GM12878 (cell line): ENCODE data around the gene TPM4. TPM values are rescaled to one million over a fixed set of nuclear protein-coding genes. Genes with fewer than 3 reads are reported as not detected.

Experiments
- ATF2 ChIP-seq: IDR thresholded peaks from 2 replicates; pipeline ENCODE4 v1.6.1; 2012; ENCODE audit warnings: low read length, inconsistent platforms
- ATF3 ChIP-seq: IDR thresholded peaks from 2 replicates; pipeline ENCODE4 v1.6.1; 2011; ENCODE audit warnings: low read depth, mild to moderate bottlenecking, low read length, moderate library complexity, borderline replicate concordance; ENCODE audit errors: extremely low read depth
- BACH1 ChIP-seq: fragments of 450-650 bp; IDR thresholded peaks from 2 replicates; pipeline ENCODE4 v1.6.1; 2017; ENCODE audit warnings: mild to moderate bottlenecking, borderline replicate concordance
- CEBPB ChIP-seq, 2 experiments: fragments of 150-350 bp in 1 of 2; IDR thresholded peaks; 2 replicates each; pipeline ENCODE4 v1.6.1; 2012 to 2014; ENCODE audit warnings: low read depth in 2 of 2, low read length in 2 of 2, borderline replicate concordance in 1 of 2, inconsistent platforms in 1 of 2
- CUX1 ChIP-seq: IDR thresholded peaks from 2 replicates; pipeline ENCODE4 v1.6.1; 2012; ENCODE audit warnings: improper control_type of control experiment, low read depth, low read length; ENCODE audit not compliant: insufficient replicate concordance
- FOS ChIP-seq: IDR thresholded peaks from 3 replicates; pipeline ENCODE4 v1.6.1; 2011; ENCODE audit warnings: borderline replicate concordance; ENCODE audit not compliant: insufficient read length; ENCODE audit errors: extremely low read depth
- NFXL1 ChIP-seq: fragments of 450-650 bp; IDR thresholded peaks from 2 replicates; pipeline ENCODE4 v1.6.1; 2017; ENCODE audit warnings: antibody characterized with exemption, mild to moderate bottlenecking, borderline replicate concordance
- NRF1 ChIP-seq: conservative IDR thresholded peaks from 2 replicates; pipeline ENCODE4 v1.6.1; 2011; ENCODE audit warnings: mild to moderate bottlenecking, low read depth, low read length, improper control_type of control experiment
- PML ChIP-seq: IDR thresholded peaks from 2 replicates; pipeline ENCODE4 v1.6.1; 2012; ENCODE audit warnings: low read length, inconsistent platforms
- RAD21 ChIP-seq: IDR thresholded peaks from 2 replicates; pipeline ENCODE4 v1.6.1; 2011; ENCODE audit warnings: mild to moderate bottlenecking, low read depth, low read length, moderate library complexity; ENCODE audit not compliant: insufficient read depth
- SKIL ChIP-seq: fragments of 450-650 bp; IDR thresholded peaks from 2 replicates; pipeline ENCODE4 v1.6.1; 2017; ENCODE audit warnings: mild to moderate bottlenecking, low read depth, inconsistent platforms; ENCODE audit not compliant: poor library complexity, severe bottlenecking
- SRF ChIP-seq, 2 experiments: IDR thresholded peaks; 2 replicates each; pipeline ENCODE4 v1.6.1; 2011; ENCODE audit warnings: low read depth in 2 of 2, low read length in 2 of 2, mild to moderate bottlenecking in 1 of 2, moderate library complexity in 1 of 2
- WRNIP1 ChIP-seq: IDR thresholded peaks from 2 replicates; pipeline ENCODE4 v1.6.1; 2011; ENCODE audit warnings: low read depth, low read length, improper control_type of control experiment, borderline replicate concordance
- ZBED1 ChIP-seq: IDR thresholded peaks from 2 replicates; pipeline ENCODE4 v1.6.1; 2016; ENCODE audit warnings: borderline replicate concordance
- ZBTB33 ChIP-seq: fragments of 450-650 bp; IDR thresholded peaks from 2 replicates; pipeline ENCODE4 v1.6.1; 2017; ENCODE audit warnings: mild to moderate bottlenecking
- ZNF622 ChIP-seq: fragments of 450-650 bp; IDR thresholded peaks from 2 replicates; pipeline ENCODE4 v1.6.1; 2017; ENCODE audit warnings: mild to moderate bottlenecking, inconsistent platforms
- ZSCAN29 ChIP-seq: fragments of 450-650 bp; IDR thresholded peaks from 2 replicates; pipeline ENCODE4 v1.6.1; 2017; ENCODE audit warnings: mild to moderate bottlenecking, moderate library complexity
- polyA plus RNA-seq, 11 experiments: library from polyadenylated mRNA; depleted of rRNA in 4 of 11; unstranded in 6 of 11; stranded (reverse) in 5 of 11; fragments of >200 nt; fragmentation: Nextera tagmentation in 4 of 11; fragmentation: Illumina TruSeq in 1 of 11; extraction: Ambion mirVana in 4 of 11; extraction: Trizol in 1 of 11; gene quantifications; 1 replicate in 1 of 11; 2 replicates in 10 of 11; pipeline versions ENCODE4 v1.2.1 to v1.2.3, GENCODE V29; 2011 to 2016; ENCODE audit warnings: inconsistent platforms in 2 of 11, missing spikeins in 2 of 11, low read depth in 1 of 11
- total RNA-seq, 4 experiments: library from RNA; depleted of rRNA in 3 of 4; stranded (reverse); fragments of >200 nt in 3 of 4; fragmentation: Illumina TruSeq in 1 of 4; extraction: Trizol in 1 of 4; gene quantifications; 2 replicates each; pipeline versions ENCODE4 v1.2.1 to v1.2.3, GENCODE V29; 2013 to 2021

Gene TPM4
- total and polyA plus RNA-seq, 10 of the 15 experiments (the other 5 are each of a cell fraction or from before 2014, with no cell fraction given): 183 to 620 (median 407) TPM

- no peak for TF ChIP-seq ATF2
- TF ChIP-seq SKIL: no peak
- TF ChIP-seq FOS: no peak
- no peak for TF ChIP-seq SRF (IDR thresholded peaks at IDR 0.05; ENCODE audit: low read depth in 2 of 2, low read length in 2 of 2)
- TF ChIP-seq ZSCAN29: no peak
- 0 out of 2 replicates have a peak, but pooled peaks have one; percentile 69 for TF ChIP-seq WRNIP1
- TF ChIP-seq RAD21: no peak
- no peak for TF ChIP-seq NRF1
- TF ChIP-seq ZBTB33: no peak
- no peak for TF ChIP-seq BACH1
- TF ChIP-seq ATF3: no peak
- no peak for TF ChIP-seq CEBPB (IDR thresholded peaks at IDR 0.05; ENCODE audit: borderline replicate concordance in 1 of 2, low read depth in 2 of 2, low read length in 2 of 2)
- no peak for TF ChIP-seq PML
- no peak for TF ChIP-seq ZBED1
- no peak for TF ChIP-seq ZNF622
- no peak for TF ChIP-seq NFXL1
- TF ChIP-seq CUX1: no peak
Measured at GRCh38 chr19:16076958-16077611, 790 bp downstream of the TPM4 start (continued).
